Stimulated activated effector memory CD8-positive, alpha-beta T cell treated with anti-CD3 and anti-CD28 coated beads, Interleukin-12 subunit alpha, Interleukin-12 subunit beta, amount 100 ng/mL, for 72 hours (primary cell): ENCODE measurements around the gene SEPTIN2.
A peak's percentile ranks its signal among the peaks of the same experiment; 100 is the strongest.

Source experiments
- ATAC-seq: fragments of 150-1000 bp; cut with Tn5 transposase; 2 replicates; pipeline ENCODE4 v1.10.0; 2021
- DNase-seq, 2 donors: peaks; one replicate each; pipeline ENCODE4 v3.0.0; 2021 to 2022; ENCODE audit warnings: low spot score in 2 of 2
- H3K27ac Mint-ChIP-seq: one replicate; pipeline ENCODE4 v1.8.0; 2022; ENCODE audit warnings: mild to moderate bottlenecking, mixed read lengths
- H3K36me3 Mint-ChIP-seq: one replicate; pipeline ENCODE4 v1.8.0; 2022; ENCODE audit warnings: mild to moderate bottlenecking, mixed read lengths
- H3K4me1 Mint-ChIP-seq: one replicate; pipeline ENCODE4 v1.8.0; 2022; ENCODE audit warnings: mixed read lengths
- H3K4me3 Mint-ChIP-seq: one replicate; pipeline ENCODE4 v1.8.0; 2022; ENCODE audit warnings: mild to moderate bottlenecking, mixed read lengths
- H3K9me3 Mint-ChIP-seq: one replicate; pipeline ENCODE4 v1.8.0; 2022; ENCODE audit warnings: mixed read lengths

The SEPTIN2 gene

DNA sequence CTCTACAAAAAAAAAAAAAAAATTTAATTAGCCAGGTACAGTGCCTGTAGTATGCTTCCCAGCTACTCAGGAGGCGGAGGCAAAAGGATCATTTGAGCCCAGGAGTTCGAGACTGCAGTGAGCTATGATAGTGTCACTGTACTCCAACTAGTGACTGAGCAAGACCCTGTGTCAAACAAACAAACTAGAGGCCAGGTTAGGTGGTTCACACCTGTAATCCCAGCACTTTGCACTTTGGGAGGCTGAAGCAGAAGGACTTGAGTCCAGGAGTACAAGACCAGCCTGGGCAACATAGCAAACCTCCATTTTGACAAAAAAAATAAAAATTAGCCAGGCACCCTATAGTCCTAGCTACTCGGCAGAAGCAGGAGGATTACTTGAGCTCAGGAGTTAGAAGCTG, 13.6 kb upstream of the SEPTIN2 start:
- ATAC-seq (no peak), DNase-seq (no peak)
- Mint-ChIP-seq H3K27ac (peak overlapping the region; percentile 77), H3K4me3 (no peak overlapping the region), H3K36me3 (peaks cover 15% of the 10 kb centered on the region), H3K4me1 (peaks cover 57% of the 10 kb centered on the region), H3K9me3 (no peaks in the 10 kb centered on the region)

DNA sequence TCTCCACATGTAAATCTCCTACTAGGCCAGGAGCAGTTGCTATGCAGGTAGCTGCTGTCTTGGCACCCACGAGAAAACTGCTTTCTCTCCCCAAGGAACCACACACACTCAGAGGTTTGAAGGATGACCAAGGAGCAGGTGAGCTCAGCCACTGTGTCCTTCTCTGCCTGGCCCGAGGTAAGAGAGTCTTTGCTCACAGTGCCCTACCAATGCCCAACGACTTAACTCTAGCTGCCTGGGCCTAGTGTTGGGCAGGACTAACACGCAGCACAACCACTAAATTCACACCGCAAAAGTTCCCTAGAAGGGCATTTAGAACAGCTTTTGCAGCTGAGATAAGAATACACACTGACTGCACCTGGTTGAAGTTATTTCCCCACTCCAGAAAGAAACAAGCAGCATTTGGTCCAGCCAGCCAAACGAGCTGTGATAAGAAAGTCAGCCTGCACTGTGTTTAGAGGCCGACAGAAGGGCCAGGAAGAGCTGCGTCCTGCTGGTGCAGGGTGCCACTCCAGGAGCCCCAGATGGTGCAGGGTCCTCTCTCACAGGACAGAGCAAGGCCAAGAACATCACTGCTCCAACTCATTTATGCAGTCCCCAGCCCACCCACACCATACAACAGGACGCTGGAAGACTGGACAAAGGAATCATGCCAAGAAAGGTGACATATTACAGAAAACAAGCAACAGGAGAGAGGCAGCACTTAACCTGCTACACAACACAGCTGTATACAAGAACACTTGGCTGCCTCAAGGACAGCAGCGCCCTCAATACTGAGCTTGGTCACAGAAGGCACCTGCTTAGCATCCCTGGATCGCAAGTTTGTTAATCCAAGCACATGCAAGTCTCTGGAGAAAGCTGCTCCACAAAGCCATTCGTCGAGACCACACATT, 12.7 kb upstream of the SEPTIN2 start:
- Mint-ChIP-seq H3K36me3 (peaks cover 10% of the 10 kb centered on the region), H3K9me3 (no peaks in the 10 kb centered on the region), H3K27ac (peak overlapping the region; percentile 77), H3K4me3 (peak overlapping the region; percentile 2), H3K4me1 (peaks cover 53% of the 10 kb centered on the region)
- ATAC-seq (no peak), DNase-seq (no peak)

DNA sequence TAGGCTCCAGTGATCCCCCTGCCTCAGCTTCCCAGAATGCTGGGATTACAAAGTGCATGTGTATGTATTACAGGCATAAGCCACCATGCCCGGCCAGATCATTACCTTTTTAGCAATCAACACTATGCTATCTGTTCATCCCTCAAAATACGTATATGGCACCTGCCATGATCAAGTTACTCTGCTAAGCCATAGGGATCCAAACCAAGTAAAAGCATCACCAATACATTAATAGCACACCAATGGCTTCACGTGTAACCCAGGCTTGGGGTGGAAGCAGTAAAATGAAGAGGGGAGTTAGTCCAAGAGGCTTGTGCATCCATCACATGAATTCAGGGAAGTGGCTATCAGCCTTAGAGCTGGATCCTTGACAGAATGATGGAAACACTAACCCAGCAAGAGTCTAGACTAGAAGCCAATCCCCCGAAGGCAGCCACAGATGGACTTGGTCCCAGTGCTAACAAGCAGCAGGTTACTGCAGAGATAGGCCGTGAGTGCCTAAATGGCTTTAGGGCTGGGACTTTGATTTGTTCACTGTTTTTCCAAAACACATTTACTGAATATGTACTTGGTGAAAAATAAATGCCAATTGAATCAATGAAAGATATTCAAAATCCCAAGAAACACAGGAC, 11.6 kb upstream of the SEPTIN2 start:
- H3K4me1 Mint-ChIP-seq, result peaks cover 55% of the 10 kb centered on the region
- no peaks in the 10 kb centered on the region for H3K9me3 Mint-ChIP-seq
- no peak for DNase-seq
- H3K27ac Mint-ChIP-seq, result no peak overlapping the region
- peaks cover 17% of the 10 kb centered on the region for H3K36me3 Mint-ChIP-seq
- no peak for ATAC-seq
- H3K4me3 Mint-ChIP-seq, result no peak overlapping the region

DNA sequence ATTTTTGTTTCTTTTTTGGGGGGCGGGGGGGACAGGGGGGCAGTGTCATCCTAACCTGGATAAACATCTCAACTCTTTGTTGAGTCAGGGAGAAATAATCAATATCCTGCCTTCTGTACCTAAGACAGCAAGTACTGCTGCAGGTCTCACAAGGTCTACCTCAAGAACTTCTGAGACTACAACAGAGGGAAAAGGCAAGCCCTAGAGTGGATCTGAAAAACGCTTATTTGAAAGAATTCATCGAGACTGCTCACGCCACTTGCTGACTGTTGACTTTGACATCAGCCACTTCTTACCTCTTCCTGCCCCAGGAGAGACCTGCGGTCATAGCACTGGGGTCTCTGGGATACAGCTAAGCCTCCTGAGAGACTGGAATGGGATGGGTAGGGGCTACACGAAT, 8.7 kb upstream of the SEPTIN2 start:
- no peaks in the 10 kb centered on the region for H3K9me3 Mint-ChIP-seq
- peaks cover 19% of the 10 kb centered on the region for H3K36me3 Mint-ChIP-seq
- H3K4me1 Mint-ChIP-seq, result peaks cover 71% of the 10 kb centered on the region
- H3K27ac Mint-ChIP-seq, result no peak overlapping the region
- no peak overlapping the region for H3K4me3 Mint-ChIP-seq
- ATAC-seq, result no peak
- DNase-seq, result no peak

DNA sequence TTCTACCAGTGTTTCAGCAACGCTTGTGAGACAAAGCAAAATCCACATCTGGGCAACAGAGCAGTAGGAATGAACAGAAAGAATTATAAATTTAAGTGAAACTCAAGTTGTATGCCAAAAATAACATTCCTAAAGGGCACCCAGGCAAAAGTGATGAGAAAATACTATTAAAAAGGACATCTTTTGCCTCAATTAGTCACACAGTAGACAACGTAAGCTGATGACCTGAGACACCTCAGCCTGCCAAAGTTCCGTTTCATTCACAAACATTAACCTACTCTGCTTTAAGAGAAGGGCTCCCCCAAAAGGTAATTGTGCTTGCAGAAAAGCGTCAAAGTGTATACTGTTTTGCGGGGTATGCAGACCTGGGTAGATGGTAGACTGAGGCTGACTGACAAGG, 7.5 kb upstream of the SEPTIN2 start:
- H3K4me1 Mint-ChIP-seq, result peaks cover 71% of the 10 kb centered on the region
- H3K36me3 Mint-ChIP-seq, result peaks cover 19% of the 10 kb centered on the region
- ATAC-seq, result no peak
- no peaks in the 10 kb centered on the region for H3K9me3 Mint-ChIP-seq
- peak overlapping the region; percentile 63 for H3K27ac Mint-ChIP-seq
- no peak overlapping the region for H3K4me3 Mint-ChIP-seq
- no peak for DNase-seq

DNA sequence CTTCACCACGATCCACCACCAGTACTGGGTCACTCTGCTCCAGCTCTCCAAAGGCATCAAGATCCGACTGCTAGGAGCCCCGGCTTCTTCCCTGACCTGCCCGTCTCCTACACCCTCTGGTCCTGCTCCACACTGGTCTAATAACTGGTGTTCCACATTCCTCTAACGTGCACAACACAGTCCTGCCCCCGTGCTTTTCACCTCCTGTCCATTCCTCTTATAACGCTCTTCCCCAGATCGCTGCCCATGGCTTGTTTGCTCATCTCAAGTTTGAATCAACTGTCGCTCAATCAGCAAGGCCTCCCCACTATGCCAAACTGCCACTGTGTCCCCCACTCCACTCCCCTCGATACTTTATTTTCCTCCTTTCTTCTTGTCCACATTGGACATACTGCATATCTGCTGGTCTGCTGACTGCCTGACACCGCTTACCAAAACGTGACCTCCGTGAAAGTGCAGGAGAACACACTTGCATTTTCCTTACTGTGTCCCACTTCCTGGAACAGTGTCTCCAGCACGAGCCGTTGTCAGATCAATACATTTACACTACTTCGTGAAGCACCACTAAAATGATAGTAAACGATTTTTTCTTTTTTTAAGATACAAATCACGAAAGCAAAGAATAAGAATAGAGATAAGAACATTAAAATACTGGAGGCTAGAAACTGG, 6.8 kb upstream of the SEPTIN2 start:
- H3K4me3 Mint-ChIP-seq, result peak overlapping the region; percentile 52
- DNase-seq (no peak), ATAC-seq (no peak)
- H3K4me1 Mint-ChIP-seq, result peaks cover 69% of the 10 kb centered on the region
- H3K27ac Mint-ChIP-seq, result peak overlapping the region; percentile 63
- H3K9me3 Mint-ChIP-seq, result no peaks in the 10 kb centered on the region
- H3K36me3 Mint-ChIP-seq, result peaks cover 19% of the 10 kb centered on the region

DNA sequence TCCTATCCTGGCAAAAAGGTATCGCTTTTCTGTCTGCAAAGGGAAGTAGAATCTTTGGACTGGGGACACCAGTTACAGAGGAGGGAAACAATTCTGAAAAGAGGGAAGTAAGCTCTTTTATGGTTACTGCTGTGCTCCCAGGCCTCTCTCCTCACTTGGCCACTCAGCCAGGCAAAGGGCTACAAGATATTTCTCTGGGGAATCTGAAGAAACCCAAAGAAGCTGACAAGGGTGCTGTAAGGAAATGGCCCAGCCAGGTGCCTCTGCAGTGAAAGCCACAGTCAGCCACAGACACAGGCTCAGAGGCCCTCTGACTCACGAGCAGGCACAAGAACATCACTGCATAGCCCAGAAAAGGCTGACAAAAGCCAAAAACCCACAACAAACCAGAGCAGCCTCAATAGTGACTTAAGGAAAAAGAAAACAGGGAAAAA, 6.0 kb upstream of the SEPTIN2 start:
- peaks cover 64% of the 10 kb centered on the region for H3K4me1 Mint-ChIP-seq
- peak overlapping the region; percentile 52 for H3K4me3 Mint-ChIP-seq
- no peaks in the 10 kb centered on the region for H3K9me3 Mint-ChIP-seq
- peaks cover 19% of the 10 kb centered on the region for H3K36me3 Mint-ChIP-seq
- DNase-seq (peak; percentile 32 to 66), ATAC-seq (peak; percentile 92)
- peak overlapping the region; percentile 63 for H3K27ac Mint-ChIP-seq

DNA sequence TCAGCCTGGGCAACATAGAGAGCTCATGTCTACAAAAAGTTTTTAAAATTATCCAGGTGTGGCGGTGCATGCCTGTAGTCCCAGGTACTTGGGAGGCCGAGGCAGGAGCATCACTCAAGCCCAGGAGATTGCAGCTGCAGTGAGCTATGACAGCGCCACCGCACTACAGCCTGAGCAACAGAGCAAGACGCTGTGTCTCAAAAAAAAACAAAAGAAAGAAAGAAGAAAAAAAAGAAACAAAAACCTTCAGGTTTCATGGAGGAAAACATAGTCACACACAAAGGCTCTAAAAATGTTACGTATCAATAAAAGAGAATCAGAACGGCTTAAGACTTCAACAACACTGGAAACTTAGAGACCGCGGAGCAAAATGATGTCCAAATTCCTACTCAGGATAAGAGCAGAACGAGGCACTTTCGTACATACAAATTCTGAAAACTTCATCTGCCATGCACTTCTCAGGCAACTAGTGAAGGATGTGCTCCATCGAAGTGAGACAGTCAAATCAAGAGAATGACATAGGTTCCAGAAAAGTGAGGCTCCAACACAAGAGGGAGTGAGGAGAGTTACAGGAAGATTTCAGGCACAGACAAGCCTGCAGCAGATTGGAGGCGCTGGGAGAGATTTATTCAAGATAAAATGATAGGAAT, 4.7 kb upstream of the SEPTIN2 start:
- H3K9me3 Mint-ChIP-seq, result no peaks in the 10 kb centered on the region
- ATAC-seq, result no peak
- H3K27ac Mint-ChIP-seq, result no peak overlapping the region
- H3K36me3 Mint-ChIP-seq, result peaks cover 25% of the 10 kb centered on the region
- DNase-seq, result no peak
- H3K4me1 Mint-ChIP-seq, result peaks cover 55% of the 10 kb centered on the region
- peak overlapping the region; percentile 3 for H3K4me3 Mint-ChIP-seq

DNA sequence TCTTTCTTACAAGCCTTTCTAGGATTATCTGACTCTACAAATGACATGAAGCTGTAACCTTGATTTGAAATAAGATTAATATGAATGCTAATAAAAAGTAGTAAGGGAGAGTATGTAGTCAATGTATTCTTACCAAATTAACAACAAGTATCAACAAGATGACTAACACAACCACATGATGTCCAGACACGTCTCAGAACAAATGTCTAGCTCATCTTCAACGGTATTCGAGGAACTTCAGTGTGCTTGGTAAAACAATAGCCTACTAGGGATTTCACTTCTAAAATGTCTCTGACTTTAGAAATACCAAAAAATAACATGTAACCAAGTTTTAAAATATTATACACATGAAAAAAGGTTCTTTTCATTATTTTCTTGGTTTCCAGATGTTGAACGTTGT, 3.6 kb upstream of the SEPTIN2 start:
- Mint-ChIP-seq H3K4me1 (peaks cover 61% of the 10 kb centered on the region), H3K27ac (no peak overlapping the region)

DNA sequence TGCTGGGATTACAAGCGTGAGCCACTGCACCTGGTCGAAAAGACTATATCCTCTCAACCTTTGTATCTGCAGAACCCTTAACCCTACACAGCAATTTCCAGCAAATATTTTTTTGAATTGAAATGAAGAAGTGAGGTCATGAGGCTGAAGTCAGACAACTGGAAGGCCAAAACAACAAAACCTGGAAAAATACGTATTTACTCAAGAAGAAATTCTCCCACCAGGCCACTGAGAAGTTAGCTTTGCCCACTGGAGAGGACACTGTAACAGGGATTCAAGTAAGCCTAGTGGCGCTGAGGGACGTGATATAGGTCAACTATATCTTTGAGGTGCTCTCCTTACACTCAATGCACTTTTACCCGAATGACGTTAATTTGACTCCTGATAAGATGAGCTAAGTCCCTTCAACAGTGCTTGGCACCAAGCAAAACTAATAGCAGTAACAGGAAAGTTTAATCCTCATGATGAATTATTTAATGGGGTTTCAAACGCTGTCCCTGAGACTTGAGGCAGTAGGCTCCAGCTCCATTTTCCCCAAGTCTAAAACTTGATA, 2.1 kb upstream of the SEPTIN2 start:
- DNase-seq (no peak), ATAC-seq (no peak)
- Mint-ChIP-seq H3K9me3 (no peaks in the 10 kb centered on the region), H3K4me1 (peaks cover 67% of the 10 kb centered on the region), H3K36me3 (peaks cover 44% of the 10 kb centered on the region), H3K4me3 (peak overlapping the region; percentile 95), H3K27ac (peak overlapping the region; percentile 100)

More for the DNA sequence above, 3.6 kb upstream of the SEPTIN2 start:
- Mint-ChIP-seq H3K4me3 (peak overlapping the region; percentile 3), H3K36me3 (peaks cover 35% of the 10 kb centered on the region), H3K9me3 (no peaks in the 10 kb centered on the region)
- DNase-seq (no peak), ATAC-seq (no peak)

DNA sequence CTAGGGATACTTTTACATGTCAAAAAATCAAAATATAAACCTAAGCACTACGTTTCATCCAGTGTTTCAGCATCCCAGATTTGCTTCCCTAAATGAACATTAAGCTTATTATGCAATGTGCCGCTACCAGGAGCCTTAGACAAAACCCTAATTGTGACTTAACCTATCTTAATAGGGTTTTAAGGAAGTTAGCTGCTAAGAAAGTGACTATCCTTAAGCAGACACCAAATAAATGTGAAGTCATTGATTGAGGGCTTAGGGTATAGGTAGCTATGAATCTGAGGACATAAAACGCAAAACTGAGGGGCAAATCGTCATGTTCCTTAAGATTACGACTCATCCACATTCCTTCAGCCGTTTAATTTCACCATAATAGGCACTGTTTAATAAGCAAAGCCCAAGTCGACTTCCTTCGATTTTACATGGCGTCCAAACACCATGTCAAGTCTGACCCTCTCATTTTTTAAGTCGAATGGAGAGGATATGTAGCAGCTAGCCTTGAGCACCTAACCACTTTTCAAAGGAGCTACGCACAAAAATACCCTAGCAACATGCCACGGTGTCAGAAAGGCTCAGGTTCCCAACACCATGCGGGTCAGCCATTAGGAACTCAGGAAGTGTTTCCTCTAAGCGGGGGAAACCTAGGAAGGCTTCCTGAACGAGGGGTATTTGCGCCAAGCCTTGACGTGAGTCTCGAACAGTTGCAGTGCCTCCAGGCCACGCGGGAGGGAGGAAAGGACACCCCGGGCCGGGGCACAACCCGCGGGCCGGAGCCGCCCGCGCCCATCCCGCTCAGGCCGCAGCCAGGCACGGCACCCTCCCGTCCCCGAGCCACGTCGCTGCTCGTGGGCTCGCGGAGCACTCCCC, 1.3 kb upstream of the SEPTIN2 start:
- peaks cover 66% of the 10 kb centered on the region for H3K4me1 Mint-ChIP-seq
- peak overlapping the region; percentile 100 for H3K27ac Mint-ChIP-seq
- H3K9me3 Mint-ChIP-seq, result no peaks in the 10 kb centered on the region
- DNase-seq, result no peak
- H3K4me3 Mint-ChIP-seq, result peak overlapping the region; percentile 95
- no peak for ATAC-seq
- peaks cover 46% of the 10 kb centered on the region for H3K36me3 Mint-ChIP-seq

DNA sequence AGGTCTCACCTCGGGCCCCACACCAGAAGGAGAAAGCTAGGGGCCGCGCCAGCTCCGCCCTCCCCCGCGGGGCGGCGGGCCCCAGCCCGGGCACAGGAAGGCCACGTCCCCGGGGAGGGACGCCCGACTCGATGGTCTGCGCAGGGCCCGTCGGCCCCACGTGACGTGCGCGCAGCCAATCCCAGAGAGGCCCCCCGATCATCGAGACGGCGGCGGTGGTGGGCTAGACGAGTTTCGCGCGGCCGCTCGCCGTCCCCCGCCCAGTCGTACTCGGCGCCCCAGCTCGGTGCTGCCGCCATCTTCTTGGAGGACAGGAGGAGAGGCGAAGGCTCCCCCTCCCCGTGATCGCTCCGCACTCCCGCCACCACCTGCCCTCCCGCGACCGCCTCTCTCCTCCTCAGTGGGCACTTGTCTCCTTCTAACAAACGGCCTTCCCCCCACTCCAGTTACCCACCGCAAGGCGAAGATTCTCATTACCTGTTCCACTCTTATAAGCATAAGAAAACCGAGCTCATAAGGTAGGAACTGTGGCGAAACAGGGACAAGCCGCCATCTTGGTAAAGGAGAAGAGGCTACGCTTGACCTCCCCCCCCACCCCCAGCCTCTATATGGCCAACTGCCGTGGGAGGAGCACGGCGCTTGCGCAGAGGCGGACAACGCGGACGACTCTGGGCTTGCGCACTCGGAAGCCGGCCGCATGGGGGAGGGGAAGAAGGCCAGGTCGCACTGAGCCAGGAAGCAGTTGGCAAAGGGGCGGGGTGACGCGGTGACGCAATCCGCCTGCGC, 439 bp upstream of the SEPTIN2 start, which contains the start of gene HDLBP:
Gene HDLBP (minus strand): TSS at position 580 of the 786 bp plus-strand sequence. CDS start 48,803 bp downstream, outside the sequence.
- Mint-ChIP-seq H3K4me3 (peak within 1 kb of the TSS; percentile 95), H3K9me3 (no peaks in the 10 kb centered on the region), H3K27ac (peak within 1 kb of the TSS; percentile 100), H3K4me1 (peaks cover 64% of the 10 kb centered on the region), H3K36me3 (peaks cover 54% of the 10 kb centered on the region)
- ATAC-seq (peak; percentile 88), DNase-seq (peak; percentile 99 to 100)

DNA sequence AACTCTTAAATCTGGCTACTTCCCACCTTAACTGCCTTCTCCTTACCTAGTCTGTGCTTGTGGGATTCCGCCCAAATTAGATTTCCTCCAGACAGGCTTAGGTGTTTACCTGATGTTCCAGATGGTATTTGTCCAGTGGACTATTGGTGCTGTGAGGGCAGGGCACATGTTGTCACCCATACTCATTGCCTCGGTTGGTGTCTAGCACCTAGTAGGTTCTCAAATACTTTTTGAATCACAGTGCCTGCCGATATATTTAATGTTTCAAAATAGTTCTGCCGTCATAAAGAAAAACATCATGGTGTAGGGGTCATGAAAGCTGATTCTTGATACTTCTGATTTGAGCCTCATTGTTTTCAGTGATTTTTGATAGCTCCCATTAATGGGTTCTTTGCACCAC, 1.1 kb downstream of the SEPTIN2 start:
- H3K36me3 Mint-ChIP-seq, result peaks cover 70% of the 10 kb centered on the region
- peak overlapping the region; percentile 100 for H3K27ac Mint-ChIP-seq
- H3K9me3 Mint-ChIP-seq, result no peaks in the 10 kb centered on the region
- ATAC-seq (no peak), DNase-seq (no peak)
- H3K4me1 Mint-ChIP-seq, result peaks cover 64% of the 10 kb centered on the region
- peak overlapping the region; percentile 95 for H3K4me3 Mint-ChIP-seq
